Heart left ventricle (tissue), 13 donors: Measurements from ENCODE around the gene PSTPIP1.

ENCODE experiments used
- POLR2A ChIP-seq, 2 donors: fragments of 450-650 bp; IDR thresholded peaks; one replicate each; pipeline ENCODE4 v1.6.1; 2017; ENCODE audit warnings: antibody characterized with exemption in 2 of 2, mild to moderate bottlenecking in 2 of 2, moderate library complexity in 2 of 2
- TF ChIP-seq, protein P1 (sequence below), 12 donors: fragments of 200-600 bp; sonication (generic) in 4 of 12; IDR thresholded peaks; one replicate each; pipeline versions ENCODE4 v1.5.0 to v1.8.0; 2018 to 2022; ENCODE audit warnings: antibody characterized with exemption in 12 of 12, mild to moderate bottlenecking in 5 of 12
- donor health status: ischemic (EF 13 %, LVEDD 7.1; RV severe dilation, severe dysfunction).
- donor health status: DM: no; HTN: yes; CAD: no.
- donor health status: DM: no; HTN: no; CAD: no.
- donor health status: ischemic (EF 25% LVEDD 6.9; RV normal size, moderate dysfunction).
- donor health status: ischemic (EF 25% LVEDD 5.7; RV mildly dilated, moderate dysfunction).
- donor health status: ischemic (EF 35%, LVEDD 5.7; RV mildly dilated, moderate dysfunction).
- donor health status: nonischemic (EF 11% LVEDD 7.7; RV severe dilation, severe dysfunction).
- donor health status: DM: yes; HTN: yes; CAD: no.
- donor health status: PGD.
- donor health status: ischemic (EF 29% LVEDD 5.4; RV normal size, mild dysfunction).
- donor health status: nonischemic (EF 23%, LVEDD 6.1; RV moderate dilation, normal function).

DNA sequence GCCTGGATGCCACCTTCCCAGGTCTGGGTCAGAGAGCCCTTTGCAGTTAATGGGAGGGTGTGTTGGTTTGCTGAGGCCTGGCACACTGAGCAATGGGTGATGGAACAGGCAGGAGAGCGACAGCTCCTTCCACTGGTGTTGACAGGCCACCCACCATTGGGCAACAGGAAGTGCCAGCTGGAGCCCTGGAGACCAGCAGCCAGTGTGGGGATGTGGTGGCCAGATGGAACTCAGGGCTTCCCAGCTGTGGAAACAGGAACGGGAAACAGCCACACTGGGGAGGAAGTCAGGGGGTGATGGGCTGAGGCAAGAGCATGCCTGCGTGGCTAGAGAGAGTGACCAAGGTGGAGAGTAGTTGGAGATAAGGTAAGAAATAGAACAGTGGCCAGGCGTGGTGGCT lies 9.3 kb downstream of the PSTPIP1 start:
- TF ChIP-seq, protein P1, sequence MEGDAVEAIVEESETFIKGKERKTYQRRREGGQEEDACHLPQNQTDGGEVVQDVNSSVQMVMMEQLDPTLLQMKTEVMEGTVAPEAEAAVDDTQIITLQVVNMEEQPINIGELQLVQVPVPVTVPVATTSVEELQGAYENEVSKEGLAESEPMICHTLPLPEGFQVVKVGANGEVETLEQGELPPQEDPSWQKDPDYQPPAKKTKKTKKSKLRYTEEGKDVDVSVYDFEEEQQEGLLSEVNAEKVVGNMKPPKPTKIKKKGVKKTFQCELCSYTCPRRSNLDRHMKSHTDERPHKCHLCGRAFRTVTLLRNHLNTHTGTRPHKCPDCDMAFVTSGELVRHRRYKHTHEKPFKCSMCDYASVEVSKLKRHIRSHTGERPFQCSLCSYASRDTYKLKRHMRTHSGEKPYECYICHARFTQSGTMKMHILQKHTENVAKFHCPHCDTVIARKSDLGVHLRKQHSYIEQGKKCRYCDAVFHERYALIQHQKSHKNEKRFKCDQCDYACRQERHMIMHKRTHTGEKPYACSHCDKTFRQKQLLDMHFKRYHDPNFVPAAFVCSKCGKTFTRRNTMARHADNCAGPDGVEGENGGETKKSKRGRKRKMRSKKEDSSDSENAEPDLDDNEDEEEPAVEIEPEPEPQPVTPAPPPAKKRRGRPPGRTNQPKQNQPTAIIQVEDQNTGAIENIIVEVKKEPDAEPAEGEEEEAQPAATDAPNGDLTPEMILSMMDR (IDR thresholded peaks at IDR 0.05) = no peak
- no peak for TF ChIP-seq POLR2A (IDR thresholded peaks at IDR 0.05)
